Fibroblast of lung (primary cell): ENCODE results near the gene AQP11. TPM values are rescaled to one million over a fixed set of nuclear protein-coding genes. Genes with fewer than 3 reads are reported as not detected.

Experiments used
- DNase-seq, 2 donors: peaks; one replicate each; pipeline versions ENCODE4 v3.0.0 to v3.0.0-alpha.2; 2010; ENCODE audit warnings: low read depth in 2 of 2
- H2AFZ ChIP-seq: 2 replicates; pipeline ENCODE4 v1.5.1; 2012; ENCODE audit warnings: low read length, control low read depth, inconsistent platforms
- H3K27ac ChIP-seq: 2 replicates; pipeline ENCODE4 v1.5.1; 2011; ENCODE audit warnings: low read length, control low read depth; ENCODE audit not compliant: insufficient read depth
- H3K27me3 ChIP-seq: 2 replicates; pipeline ENCODE4 v1.5.1; 2011; ENCODE audit warnings: mild to moderate bottlenecking, low read length; ENCODE audit not compliant: control insufficient read depth, insufficient read depth
- H3K36me3 ChIP-seq: 2 replicates; pipeline ENCODE4 v1.5.1; 2011; ENCODE audit warnings: low read length; ENCODE audit not compliant: control insufficient read depth, insufficient read depth
- H3K4me1 ChIP-seq: 2 replicates; pipeline ENCODE4 v1.5.1; 2011; ENCODE audit warnings: low read length; ENCODE audit not compliant: control insufficient read depth, insufficient read depth; ENCODE audit errors: extremely low read depth
- H3K4me2 ChIP-seq: 2 replicates; pipeline ENCODE4 v1.5.1; 2011; ENCODE audit warnings: low read length, control low read depth; ENCODE audit not compliant: insufficient read depth; ENCODE audit errors: extremely low read depth
- H3K4me3 ChIP-seq, 4 experiments: fragments of 200-600 bp in 1 of 4; sonication (generic) in 1 of 4; replicated peaks in 1 of 4; 2 replicates each; pipeline ENCODE4 v1.5.1; 2011 to 2016; ENCODE audit warnings: low read length in 4 of 4, low read depth in 3 of 4, mild to moderate bottlenecking in 3 of 4, control low read depth in 2 of 4, inconsistent platforms in 1 of 4, mixed read lengths in 1 of 4; ENCODE audit not compliant: insufficient read depth in 1 of 4; ENCODE audit errors: control extremely low read depth in 1 of 4
- H3K79me2 ChIP-seq: 2 replicates; pipeline ENCODE4 v1.5.1; 2012; ENCODE audit warnings: mild to moderate bottlenecking, low read length, inconsistent platforms; ENCODE audit not compliant: control insufficient read depth, insufficient read depth
- H3K9ac ChIP-seq: 2 replicates; pipeline ENCODE4 v1.5.1; 2011; ENCODE audit warnings: mild to moderate bottlenecking, low read length, control low read depth; ENCODE audit not compliant: insufficient read depth
- H3K9me3 ChIP-seq: 2 replicates; pipeline ENCODE4 v1.5.1; 2012; ENCODE audit warnings: low read depth, low read length; ENCODE audit not compliant: control insufficient read depth, insufficient read depth
- H4K20me1 ChIP-seq: 2 replicates; pipeline ENCODE4 v1.5.1; 2011; ENCODE audit warnings: low read length; ENCODE audit not compliant: control insufficient read depth, insufficient read depth; ENCODE audit errors: extremely low read depth
- EZH2 ChIP-seq: IDR thresholded peaks from 2 replicates; pipeline ENCODE4 v1.5.1; 2012; ENCODE audit warnings: low read length, control low read depth, mild to moderate bottlenecking; ENCODE audit errors: missing control alignments
- polyA plus RNA-seq, 2 donors: library from polyadenylated mRNA; depleted of rRNA in 1 of 2; stranded (reverse) in 1 of 2; unstranded in 1 of 2; fragments of >200 nt; gene quantifications; 2 replicates each; pipeline ENCODE4 v1.2.1, GENCODE V29; 2011 to 2012; ENCODE audit warnings: missing spikeins in 1 of 2
- total RNA-seq: library from RNA; depleted of rRNA; stranded (reverse); fragments of >200 nt; gene quantifications from 2 replicates; pipeline ENCODE4 v1.2.1, GENCODE V29; 2014
- TF ChIP-seq, protein P1 (sequence below), 2 donors: IDR thresholded peaks in 1 of 2; conservative IDR thresholded peaks in 1 of 2; 1 replicate in 1 of 2; 2 replicates in 1 of 2; pipeline ENCODE4 v1.5.1; 2011 to 2012; ENCODE audit warnings: low read length in 2 of 2, control low read depth in 1 of 2, inconsistent platforms in 1 of 2, low read depth in 1 of 2, mild to moderate bottlenecking in 1 of 2

AQP11 gene
- total and polyA plus RNA-seq, 2 donors (not counting 1 experiment from before 2014, with no cell fraction given) = 1.3 to 11.2 TPM

DNA sequence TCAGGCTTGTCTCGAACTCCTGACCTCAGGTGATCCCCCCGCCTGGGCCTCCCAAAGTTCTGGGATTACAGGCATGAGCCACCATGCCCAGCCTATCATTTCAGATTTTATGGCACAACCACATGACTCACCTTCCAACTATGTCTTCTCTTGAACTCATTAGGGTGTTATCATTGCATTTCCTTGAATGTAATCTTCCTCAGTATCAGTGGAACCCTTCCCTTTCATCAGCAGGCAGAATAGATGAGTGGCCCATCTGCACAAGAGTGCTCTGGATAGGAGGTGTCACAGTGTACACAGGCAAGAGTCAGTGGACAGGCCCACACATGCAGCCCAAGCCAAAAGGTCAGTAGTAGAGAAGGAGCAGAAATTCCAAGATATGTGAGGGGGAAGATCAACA lies 29.1 kb upstream of the AQP11 start:
- no peaks in the 10 kb centered on the region for H3K79me2 ChIP-seq
- no peak overlapping the region for H3K4me2 ChIP-seq
- H3K9me3 ChIP-seq = no peaks in the 10 kb centered on the region
- no peak for TF ChIP-seq EZH2
- TF ChIP-seq, protein P1, sequence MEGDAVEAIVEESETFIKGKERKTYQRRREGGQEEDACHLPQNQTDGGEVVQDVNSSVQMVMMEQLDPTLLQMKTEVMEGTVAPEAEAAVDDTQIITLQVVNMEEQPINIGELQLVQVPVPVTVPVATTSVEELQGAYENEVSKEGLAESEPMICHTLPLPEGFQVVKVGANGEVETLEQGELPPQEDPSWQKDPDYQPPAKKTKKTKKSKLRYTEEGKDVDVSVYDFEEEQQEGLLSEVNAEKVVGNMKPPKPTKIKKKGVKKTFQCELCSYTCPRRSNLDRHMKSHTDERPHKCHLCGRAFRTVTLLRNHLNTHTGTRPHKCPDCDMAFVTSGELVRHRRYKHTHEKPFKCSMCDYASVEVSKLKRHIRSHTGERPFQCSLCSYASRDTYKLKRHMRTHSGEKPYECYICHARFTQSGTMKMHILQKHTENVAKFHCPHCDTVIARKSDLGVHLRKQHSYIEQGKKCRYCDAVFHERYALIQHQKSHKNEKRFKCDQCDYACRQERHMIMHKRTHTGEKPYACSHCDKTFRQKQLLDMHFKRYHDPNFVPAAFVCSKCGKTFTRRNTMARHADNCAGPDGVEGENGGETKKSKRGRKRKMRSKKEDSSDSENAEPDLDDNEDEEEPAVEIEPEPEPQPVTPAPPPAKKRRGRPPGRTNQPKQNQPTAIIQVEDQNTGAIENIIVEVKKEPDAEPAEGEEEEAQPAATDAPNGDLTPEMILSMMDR (conservative IDR thresholded peaks at IDR 0.05 in 1 of 2, IDR thresholded peaks at IDR 0.05 in 1 of 2; ENCODE audit: low read depth in 1 of 2, low read length in 2 of 2) = no peak
- peaks cover 10% of the 10 kb centered on the region for H3K4me1 ChIP-seq
- peak overlapping the region; percentile 52 for H3K27ac ChIP-seq
- no peaks in the 10 kb centered on the region for H3K27me3 ChIP-seq
- no peak overlapping the region for H3K9ac ChIP-seq
- peak; percentile 24 to 59 for DNase-seq
- H4K20me1 ChIP-seq = no peaks in the 10 kb centered on the region
- H3K4me3 ChIP-seq = no peak overlapping the region
- H3K36me3 ChIP-seq = no peaks in the 10 kb centered on the region
- H2AFZ ChIP-seq = no peak overlapping the region

DNA sequence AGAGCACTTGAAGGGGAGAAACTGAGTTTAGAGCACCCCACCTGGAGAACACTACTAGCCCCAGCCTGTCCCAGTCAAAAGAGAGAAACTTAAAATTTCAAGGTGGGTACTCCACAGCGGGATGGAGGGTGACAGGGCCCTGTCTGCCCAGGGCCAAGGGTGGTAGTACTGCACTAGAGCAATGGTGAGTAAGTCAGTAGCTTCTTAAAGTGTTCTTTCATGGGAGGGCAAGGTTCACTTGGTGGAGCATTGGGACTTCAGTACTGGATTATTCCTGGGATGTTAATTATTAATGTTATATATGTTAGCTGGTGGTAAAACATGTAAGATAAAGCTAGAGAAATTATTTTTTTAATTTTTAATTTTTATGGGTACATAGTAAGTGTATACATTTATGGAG lies 28.5 kb upstream of the AQP11 start:
- no peak overlapping the region for H3K4me2 ChIP-seq
- H4K20me1 ChIP-seq = no peaks in the 10 kb centered on the region
- peaks cover 10% of the 10 kb centered on the region for H3K4me1 ChIP-seq
- H3K27me3 ChIP-seq = no peaks in the 10 kb centered on the region
- H2AFZ ChIP-seq = no peak overlapping the region
- TF ChIP-seq, protein P1 (conservative IDR thresholded peaks at IDR 0.05 in 1 of 2, IDR thresholded peaks at IDR 0.05 in 1 of 2; ENCODE audit: low read depth in 1 of 2, low read length in 2 of 2) = no peak
- no peak for TF ChIP-seq EZH2
- no peaks in the 10 kb centered on the region for H3K9me3 ChIP-seq
- no peak overlapping the region for H3K27ac ChIP-seq
- no peak overlapping the region for H3K4me3 ChIP-seq
- no peaks in the 10 kb centered on the region for H3K36me3 ChIP-seq
- DNase-seq = no peak
- H3K9ac ChIP-seq = no peak overlapping the region
- H3K79me2 ChIP-seq = no peaks in the 10 kb centered on the region

DNA sequence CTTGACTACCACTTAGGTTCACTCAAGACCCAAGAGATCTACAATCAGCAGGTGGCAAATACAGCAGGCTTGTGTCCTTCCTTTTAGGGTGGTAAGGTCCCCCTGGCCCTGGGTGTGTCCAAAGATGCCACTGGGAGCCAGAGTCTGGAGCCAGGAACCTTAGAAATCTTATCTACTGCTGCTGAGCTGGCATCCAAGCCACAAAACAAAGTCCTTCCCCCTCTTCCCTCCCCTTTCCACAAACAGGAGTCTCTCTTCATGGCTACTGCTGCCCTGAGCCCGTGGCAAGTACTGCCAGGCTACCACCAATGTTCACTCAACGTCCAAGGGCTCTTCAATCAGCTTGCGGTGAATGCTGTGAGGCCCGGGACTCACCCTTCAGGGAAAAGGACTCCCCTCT lies 21.4 kb upstream of the AQP11 start:
- Histone ChIP-seq H3K27ac (no peak overlapping the region), H3K27me3 (no peaks in the 10 kb centered on the region), H3K4me3 (no peak overlapping the region), H3K4me1 (no peaks in the 10 kb centered on the region), H2AFZ (no peak overlapping the region), H3K79me2 (no peaks in the 10 kb centered on the region), H3K9ac (no peak overlapping the region), H3K36me3 (no peaks in the 10 kb centered on the region), H3K4me2 (no peak overlapping the region), H3K9me3 (no peaks in the 10 kb centered on the region), H4K20me1 (no peaks in the 10 kb centered on the region)
- TF ChIP-seq, protein P1 (conservative IDR thresholded peaks at IDR 0.05 in 1 of 2, IDR thresholded peaks at IDR 0.05 in 1 of 2; ENCODE audit: low read depth in 1 of 2, low read length in 2 of 2) = no peak
- no peak for TF ChIP-seq EZH2
- no peak for DNase-seq
